HG03097 (cell line): ENCODE measurements around the gene DTHD1.
A peak's percentile ranks its signal among the peaks of the same experiment; 100 is the strongest.

Experiments
- ATAC-seq: cut with Tn5 transposase; IDR thresholded peaks from one replicate; pipeline ENCODE4 v1.9.1; 2021; ENCODE audit not compliant: unreplicated experiment, low FRiP score

DTHD1 gene

GRCh38 chr4:36338973-36339372, 57.6 kb downstream of the DTHD1 start:
- ATAC-seq: no peak

GRCh38 chr4:36341936-36342335, 60.5 kb downstream of the DTHD1 start:
- ATAC-seq: no peak

GRCh38 chr4:36343501-36344175, 62.2 kb downstream of the DTHD1 start:
- ATAC-seq: no peak

GRCh38 chr4:36348403-36348938, 67.1 kb downstream of the DTHD1 start:
- peak; percentile 91 for ATAC-seq

GRCh38 chr4:36349938-36350549, 68.6 kb downstream of the DTHD1 start:
- ATAC-seq: no peak

- peak; percentile 51 for ATAC-seq
Observed at GRCh38 chr4:36351082-36351666, 69.8 kb downstream of the DTHD1 start.

- no peak for ATAC-seq
Observed at GRCh38 chr4:36353998-36354397, 72.6 kb downstream of the DTHD1 start.

- ATAC-seq: no peak
Observed at GRCh38 chr4:36358173-36358572, 76.8 kb downstream of the DTHD1 start.

GRCh38 chr4:36360755-36361154, 79.3 kb downstream of the DTHD1 start:
- ATAC-seq: no peak

- no peak for ATAC-seq
Observed at GRCh38 chr4:36363024-36363423, 81.6 kb downstream of the DTHD1 start.

- ATAC-seq: no peak
Observed at GRCh38 chr4:36374836-36375511, 93.6 kb downstream of the DTHD1 start.

GRCh38 chr4:36385951-36386571, 104.6 kb downstream of the DTHD1 start:
- ATAC-seq: peak; percentile 90

GRCh38 chr4:36386691-36387090, 105.3 kb downstream of the DTHD1 start:
- no peak for ATAC-seq

- no peak for ATAC-seq
Observed at GRCh38 chr4:36388710-36389109, 107.3 kb downstream of the DTHD1 start.

GRCh38 chr4:36391411-36391810, 110.0 kb downstream of the DTHD1 start:
- no peak for ATAC-seq

- no peak for ATAC-seq
Observed at GRCh38 chr4:36392024-36392423, 110.6 kb downstream of the DTHD1 start.

- no peak for ATAC-seq
Observed at GRCh38 chr4:36392916-36393315, 111.5 kb downstream of the DTHD1 start.
